ENCODE data around the gene TTC21A.

DNA sequence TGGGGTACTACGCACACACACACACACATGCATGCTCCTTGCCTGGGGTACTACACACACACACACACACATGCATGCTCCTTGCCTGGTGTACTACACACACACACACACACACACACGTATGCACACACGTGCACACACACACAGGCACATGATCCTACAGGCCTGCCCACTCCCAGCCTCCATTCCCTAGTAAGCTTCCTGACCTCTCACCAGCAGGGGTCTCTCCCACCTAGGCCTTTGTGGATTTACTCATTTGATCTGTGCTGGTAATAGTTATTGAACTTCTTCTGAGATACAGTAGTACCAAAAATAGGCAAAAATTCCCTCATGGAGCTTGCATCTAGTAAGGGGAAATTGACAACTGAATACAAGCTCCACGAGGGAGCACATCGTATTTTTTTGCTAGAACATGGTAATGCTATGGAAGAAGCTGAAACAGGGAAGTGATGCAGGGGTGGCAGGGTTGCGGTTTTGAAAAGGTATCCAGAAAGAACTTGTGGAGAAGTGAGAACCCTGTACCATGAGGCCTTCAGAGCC is 19.1 kb downstream of the TTC21A start:
- no peak for TF ChIP-seq POLR2AphosphoS5 (IDR thresholded peaks at IDR 0.05; ENCODE audit: low read depth)
- TF ChIP-seq, protein P1, sequence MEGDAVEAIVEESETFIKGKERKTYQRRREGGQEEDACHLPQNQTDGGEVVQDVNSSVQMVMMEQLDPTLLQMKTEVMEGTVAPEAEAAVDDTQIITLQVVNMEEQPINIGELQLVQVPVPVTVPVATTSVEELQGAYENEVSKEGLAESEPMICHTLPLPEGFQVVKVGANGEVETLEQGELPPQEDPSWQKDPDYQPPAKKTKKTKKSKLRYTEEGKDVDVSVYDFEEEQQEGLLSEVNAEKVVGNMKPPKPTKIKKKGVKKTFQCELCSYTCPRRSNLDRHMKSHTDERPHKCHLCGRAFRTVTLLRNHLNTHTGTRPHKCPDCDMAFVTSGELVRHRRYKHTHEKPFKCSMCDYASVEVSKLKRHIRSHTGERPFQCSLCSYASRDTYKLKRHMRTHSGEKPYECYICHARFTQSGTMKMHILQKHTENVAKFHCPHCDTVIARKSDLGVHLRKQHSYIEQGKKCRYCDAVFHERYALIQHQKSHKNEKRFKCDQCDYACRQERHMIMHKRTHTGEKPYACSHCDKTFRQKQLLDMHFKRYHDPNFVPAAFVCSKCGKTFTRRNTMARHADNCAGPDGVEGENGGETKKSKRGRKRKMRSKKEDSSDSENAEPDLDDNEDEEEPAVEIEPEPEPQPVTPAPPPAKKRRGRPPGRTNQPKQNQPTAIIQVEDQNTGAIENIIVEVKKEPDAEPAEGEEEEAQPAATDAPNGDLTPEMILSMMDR (conservative IDR thresholded peaks at IDR 0.05; ENCODE audit: low read depth in 2 of 2), result peak; percentile 69 to 90
- no peak for TF ChIP-seq EZH2 (IDR thresholded peaks at IDR 0.05; ENCODE audit: low read depth, unreplicated experiment)
- TF ChIP-seq ZNF331 (CRISPR knock-in tag; IDR thresholded peaks at IDR 0.05; ENCODE audit: low read depth), result no peak
- no peak for TF ChIP-seq EZH2phosphoT487 (IDR thresholded peaks at IDR 0.05; ENCODE audit: unreplicated experiment)

All from GM23338 (cell line).